Loucy (cell line): Measurements from ENCODE around the gene GINM1.

Experiments
- CTCF ChIP-seq: fragments of 200-600 bp; sonication (generic); conservative IDR thresholded peaks from 2 replicates; pipeline ENCODE4 v1.5.1; 2014; ENCODE audit warnings: mild to moderate bottlenecking, antibody characterized with exemption, low read length
- EZH2phosphoT487 ChIP-seq: fragments of 200-600 bp; IDR thresholded peaks from 2 replicates; pipeline ENCODE4 v1.6.1; 2018; ENCODE audit warnings: antibody characterized with exemption, mild to moderate bottlenecking, moderate library complexity, borderline replicate concordance

- TF ChIP-seq CTCF, result no peak
- TF ChIP-seq EZH2phosphoT487, result no peak
These were observed 20.0 kb downstream of the GINM1 start for GRCh38 chr6:149586149-149586548.
